WERI-Rb-1 (cell line): Measurements from ENCODE around the gene SSU72.

Experiments used
- DNase-seq: peaks from one replicate; pipeline ENCODE4 v3.0.0-alpha.2; 2020
- H3K27ac ChIP-seq: fragments of 250-450 bp; sonication (Bioruptor Pico); 2 replicates; pipeline ENCODE4 v1.5.1; 2020; ENCODE audit warnings: mild to moderate bottlenecking, moderate library complexity
- H3K27me3 ChIP-seq: fragments of 250-450 bp; sonication (Bioruptor Pico); 2 replicates; pipeline ENCODE4 v1.5.1; 2021; ENCODE audit warnings: mild to moderate bottlenecking, low read depth, moderate library complexity; ENCODE audit not compliant: insufficient read depth, severe bottlenecking
- H3K36me3 ChIP-seq: fragments of 250-450 bp; sonication (Bioruptor Pico); 2 replicates; pipeline ENCODE4 v1.5.1; 2020; ENCODE audit warnings: mild to moderate bottlenecking, moderate library complexity
- H3K4me3 ChIP-seq: 2 replicates; pipeline ENCODE4 v1.5.1; 2011; ENCODE audit warnings: low read depth, mild to moderate bottlenecking, control low read depth, low read length
- H3K9me3 ChIP-seq: fragments of 250-450 bp; sonication (Bioruptor Pico); 2 replicates; pipeline ENCODE4 v1.5.1; 2021; ENCODE audit warnings: mild to moderate bottlenecking, moderate library complexity; ENCODE audit not compliant: severe bottlenecking
- TF ChIP-seq, protein P1 (sequence below): IDR thresholded peaks from 2 replicates; pipeline ENCODE4 v1.5.1; 2011; ENCODE audit warnings: low read depth, mild to moderate bottlenecking, control low read depth, inconsistent platforms, low read length

The SSU72 gene

DNA sequence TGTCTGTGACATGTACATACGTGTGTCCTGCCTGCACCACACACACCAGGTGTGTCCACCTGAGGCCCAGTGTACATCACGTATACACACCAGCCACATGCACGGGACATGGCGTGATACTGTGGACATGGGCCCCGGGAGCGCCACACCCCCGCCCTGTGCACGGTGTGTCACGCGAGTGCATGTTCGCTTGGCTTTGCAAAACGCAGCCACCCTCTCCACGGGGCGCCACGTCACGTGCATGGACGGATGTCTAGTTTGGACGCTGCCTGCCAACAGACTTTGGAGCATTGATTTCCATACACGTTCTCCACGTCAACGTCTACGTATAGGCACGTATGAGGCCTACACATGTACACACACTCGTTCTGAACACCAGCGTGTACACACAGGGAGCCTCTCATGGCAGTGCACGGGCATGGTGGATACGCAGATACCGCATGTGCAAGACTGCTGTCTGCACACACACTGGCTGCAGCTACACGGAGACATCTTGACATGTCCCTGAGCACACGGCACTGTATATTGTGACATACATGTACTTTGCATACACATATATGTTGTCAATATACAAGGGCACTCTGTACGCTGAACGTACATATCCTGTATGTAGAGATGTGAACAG, 36.9 kb downstream of the SSU72 start:
- TF ChIP-seq, protein P1, sequence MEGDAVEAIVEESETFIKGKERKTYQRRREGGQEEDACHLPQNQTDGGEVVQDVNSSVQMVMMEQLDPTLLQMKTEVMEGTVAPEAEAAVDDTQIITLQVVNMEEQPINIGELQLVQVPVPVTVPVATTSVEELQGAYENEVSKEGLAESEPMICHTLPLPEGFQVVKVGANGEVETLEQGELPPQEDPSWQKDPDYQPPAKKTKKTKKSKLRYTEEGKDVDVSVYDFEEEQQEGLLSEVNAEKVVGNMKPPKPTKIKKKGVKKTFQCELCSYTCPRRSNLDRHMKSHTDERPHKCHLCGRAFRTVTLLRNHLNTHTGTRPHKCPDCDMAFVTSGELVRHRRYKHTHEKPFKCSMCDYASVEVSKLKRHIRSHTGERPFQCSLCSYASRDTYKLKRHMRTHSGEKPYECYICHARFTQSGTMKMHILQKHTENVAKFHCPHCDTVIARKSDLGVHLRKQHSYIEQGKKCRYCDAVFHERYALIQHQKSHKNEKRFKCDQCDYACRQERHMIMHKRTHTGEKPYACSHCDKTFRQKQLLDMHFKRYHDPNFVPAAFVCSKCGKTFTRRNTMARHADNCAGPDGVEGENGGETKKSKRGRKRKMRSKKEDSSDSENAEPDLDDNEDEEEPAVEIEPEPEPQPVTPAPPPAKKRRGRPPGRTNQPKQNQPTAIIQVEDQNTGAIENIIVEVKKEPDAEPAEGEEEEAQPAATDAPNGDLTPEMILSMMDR = no peak
- Histone ChIP-seq H3K36me3 (peaks cover 46% of the 10 kb centered on the region), H3K4me3 (no peak overlapping the region), H3K9me3 (no peaks in the 10 kb centered on the region), H3K27ac (no peak overlapping the region), H3K27me3 (no peaks in the 10 kb centered on the region)
- DNase-seq = no peak

DNA sequence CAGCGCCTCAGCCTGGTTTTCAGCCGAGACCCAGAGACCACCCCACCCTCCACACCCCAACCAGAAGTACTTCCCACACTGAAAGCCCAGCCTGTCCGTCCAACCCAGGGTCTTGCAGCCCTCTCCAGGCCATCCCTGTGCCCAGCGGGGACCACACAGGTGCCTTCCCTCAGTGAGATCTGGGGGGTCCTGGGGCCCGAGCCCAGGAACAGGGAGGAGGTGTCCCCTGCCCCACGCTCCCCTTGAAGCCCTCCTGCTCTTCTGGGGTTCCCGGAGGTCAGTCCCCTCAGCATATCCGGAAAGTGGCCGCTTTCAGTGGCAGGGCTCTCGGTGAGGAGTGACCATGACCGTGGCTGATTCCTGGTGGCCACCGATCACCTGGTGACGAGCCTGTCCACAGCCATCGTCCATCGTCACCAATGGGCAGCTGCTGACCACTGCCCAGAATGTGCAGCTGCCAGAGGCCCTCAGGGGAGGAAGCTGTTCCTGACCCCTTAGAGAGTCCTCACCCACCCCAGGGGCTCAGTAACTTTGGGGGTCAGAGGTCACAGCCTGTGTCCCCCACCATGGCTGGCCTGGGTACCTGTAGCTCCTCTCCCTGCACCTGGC, 37.6 kb downstream of the SSU72 start:
- Histone ChIP-seq H3K9me3 (no peaks in the 10 kb centered on the region), H3K36me3 (peaks cover 39% of the 10 kb centered on the region), H3K4me3 (no peak overlapping the region), H3K27me3 (no peaks in the 10 kb centered on the region), H3K27ac (no peak overlapping the region)
- no peak for DNase-seq
- TF ChIP-seq, protein P1 = no peak

DNA sequence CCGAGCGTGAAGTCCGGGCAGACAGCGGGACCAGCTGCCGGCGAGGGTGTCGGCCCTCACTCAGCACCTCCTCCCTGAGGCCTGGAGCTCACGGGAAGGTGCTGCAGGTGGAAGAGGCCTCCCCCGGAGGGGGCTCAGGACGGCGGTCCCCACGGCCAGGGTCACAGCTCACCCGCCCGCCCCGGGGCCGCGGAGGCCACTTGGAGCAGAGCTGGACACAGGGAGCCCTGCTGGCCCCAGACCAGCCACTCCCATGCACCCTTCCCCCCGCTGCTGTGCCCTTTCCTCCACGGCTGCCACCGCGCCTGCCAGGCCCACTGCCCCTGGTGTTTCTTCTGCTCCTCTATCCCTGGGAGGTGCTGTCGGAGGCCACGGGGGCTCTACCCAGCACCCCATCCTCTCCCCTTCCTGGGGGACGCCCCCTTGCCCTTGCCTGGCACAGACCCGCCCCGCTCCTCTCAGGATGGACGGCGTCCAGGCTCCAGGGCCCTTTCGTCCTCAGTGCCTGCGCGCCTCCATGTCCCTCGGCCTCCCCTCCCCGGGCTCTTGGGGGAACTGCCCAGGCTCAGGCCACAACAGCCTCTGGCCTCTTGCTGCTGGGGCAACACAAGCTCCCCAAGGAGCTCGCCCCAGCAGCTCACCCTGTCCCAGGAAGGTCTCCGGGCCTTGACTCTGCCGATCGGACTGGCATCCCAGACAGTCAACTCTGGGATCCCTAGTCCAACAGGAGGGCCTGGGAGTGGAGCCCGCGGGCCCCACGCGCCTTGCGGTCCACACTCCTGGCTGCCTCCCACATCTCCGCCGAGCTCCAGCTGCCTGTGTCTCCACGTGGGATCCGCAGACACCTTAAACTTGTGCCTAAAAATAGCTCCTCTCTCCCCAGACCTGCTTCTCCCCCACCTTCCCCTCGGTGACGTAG, 38.4 kb downstream of the SSU72 start:
- TF ChIP-seq, protein P1 = no peak
- no peak for DNase-seq
- Histone ChIP-seq H3K27me3 (no peaks in the 10 kb centered on the region), H3K4me3 (no peak overlapping the region), H3K27ac (no peak overlapping the region), H3K9me3 (peaks cover 3% of the 10 kb centered on the region), H3K36me3 (peaks cover 34% of the 10 kb centered on the region)

DNA sequence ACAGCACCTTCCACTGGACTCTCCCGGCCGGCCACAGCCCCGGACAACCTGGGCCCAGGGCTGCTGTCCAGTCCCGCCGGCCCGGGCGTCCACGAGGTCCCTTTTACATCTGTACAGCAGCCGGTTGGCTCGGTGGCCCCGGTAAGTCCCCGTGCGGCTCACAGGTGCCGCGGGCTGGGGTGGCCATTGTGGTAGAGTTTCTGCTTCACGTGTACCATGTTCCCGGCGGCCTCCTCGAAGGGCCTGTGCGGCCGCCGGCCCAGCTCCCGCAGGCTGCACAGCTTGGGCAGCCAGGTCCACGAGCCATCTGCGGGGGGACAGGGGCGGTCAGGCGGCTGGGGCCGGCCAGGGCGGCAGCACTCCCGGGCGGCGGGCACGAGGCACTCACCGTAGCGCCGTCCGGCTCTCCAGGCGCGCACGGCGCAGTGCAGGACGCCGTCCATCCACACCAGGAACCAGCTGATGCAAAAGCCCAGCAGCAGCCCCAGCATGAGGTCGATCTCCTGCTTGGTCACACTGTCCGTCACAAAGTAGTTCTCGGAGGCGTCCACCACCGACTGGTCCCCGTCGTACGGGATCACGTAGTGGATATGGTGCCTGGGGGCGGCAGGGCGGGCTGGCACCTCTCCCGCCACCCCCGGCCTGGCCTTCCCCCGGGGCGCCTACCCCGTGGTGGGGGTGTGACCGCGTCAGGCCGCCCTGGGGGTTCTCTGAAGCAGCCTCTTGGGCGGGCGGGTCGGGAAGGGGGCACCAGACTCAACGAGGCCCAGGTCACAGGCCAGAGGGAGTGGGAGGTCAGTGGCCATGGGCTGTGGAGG, 39.3 kb downstream of the SSU72 start:
- H3K36me3 ChIP-seq = peaks cover 35% of the 10 kb centered on the region
- DNase-seq = no peak

More for the DNA sequence above, 39.3 kb downstream of the SSU72 start:
- peaks cover 9% of the 10 kb centered on the region for H3K9me3 ChIP-seq
- TF ChIP-seq, protein P1 = no peak
- no peak overlapping the region for H3K27ac ChIP-seq
- H3K27me3 ChIP-seq = no peaks in the 10 kb centered on the region
- no peak overlapping the region for H3K4me3 ChIP-seq
